Measurements from ENCODE around the gene PSMD4. TPM values are rescaled to one million over a fixed set of nuclear protein-coding genes. Genes with fewer than 3 reads are reported as not detected.
A peak's percentile ranks its signal among the peaks of the same experiment; 100 is the strongest.
"Not testable (repeated sequence)": the region's sequence is repeated elsewhere in the genome, so short reads cannot be mapped to it uniquely, and the experiment has no call there.

The PSMD4 gene
- polyA plus RNA-seq, 3 donors = 115 to 142 (median 130) TPM

DNA sequence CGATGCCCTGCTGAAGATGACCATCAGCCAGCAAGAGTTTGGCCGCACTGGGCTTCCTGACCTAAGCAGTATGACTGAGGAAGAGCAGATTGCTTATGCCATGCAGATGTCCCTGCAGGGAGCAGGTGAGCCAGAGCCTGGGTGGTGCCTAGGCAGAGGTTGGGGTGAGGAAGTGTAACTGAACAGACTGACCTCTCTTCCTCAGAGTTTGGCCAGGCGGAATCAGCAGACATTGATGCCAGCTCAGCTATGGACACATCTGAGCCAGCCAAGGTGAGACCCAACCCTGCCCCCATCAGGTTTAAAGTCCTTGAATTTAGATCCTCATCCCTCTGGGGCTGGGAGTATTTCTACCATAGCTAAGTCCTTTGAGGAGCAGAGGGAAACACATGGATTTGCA is 11.8 kb downstream of the PSMD4 start:
- H3K27ac ChIP-seq (ENCODE audit: low read depth, low read length) = no peak overlapping the region
- WGBS, 3 donors = 89 to 100% (median 96%) methylated on average over 2 to 3 of the region's 3 CpGs

DNA sequence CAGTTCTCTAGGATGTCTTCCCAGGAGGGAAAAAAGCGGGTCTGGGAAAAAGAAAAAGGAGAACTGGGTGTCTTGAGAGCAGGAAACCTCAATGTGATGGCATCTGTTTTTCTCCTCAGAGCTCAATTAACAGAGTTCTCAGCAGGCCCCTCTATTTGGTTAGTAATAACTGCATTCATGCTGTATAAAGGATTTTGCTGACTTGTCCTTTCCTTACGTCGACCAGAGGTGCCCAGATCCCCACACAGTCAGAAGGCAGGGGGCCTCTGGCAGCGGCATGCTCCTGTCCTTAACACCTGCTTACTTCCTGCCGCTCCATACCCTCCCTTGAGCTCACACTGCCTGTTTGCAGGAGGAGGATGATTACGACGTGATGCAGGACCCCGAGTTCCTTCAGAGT is 12.3 kb downstream of the PSMD4 start:
- 72 to 84% (median 77%) methylated on average over 8 of the region's 8 CpGs for WGBS, 3 donors
- no peak overlapping the region for H3K27ac ChIP-seq (ENCODE audit: low read depth, low read length)

DNA sequence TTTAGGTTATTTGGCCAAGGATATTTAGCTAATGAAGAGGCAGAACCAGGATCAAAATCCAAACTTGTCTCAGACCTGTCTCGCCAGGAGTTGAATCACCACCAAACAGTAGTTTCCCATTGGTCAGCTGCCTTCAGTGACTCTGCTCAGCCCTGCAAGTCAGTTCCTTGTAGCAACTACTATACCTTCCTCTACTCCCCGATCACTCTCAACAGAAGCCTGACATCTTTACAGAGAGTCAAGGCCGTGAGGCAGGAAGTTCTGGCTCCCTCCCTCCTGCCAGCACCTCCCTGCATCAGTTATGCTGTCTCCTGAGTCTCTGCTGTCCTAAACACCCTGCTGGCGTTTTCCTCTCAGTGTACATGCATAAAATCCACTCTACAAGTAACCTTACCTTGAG is 13.2 kb downstream of the PSMD4 start:
- H3K27ac ChIP-seq (ENCODE audit: low read depth, low read length) = no peak overlapping the region
- 67 to 79% (median 70%) methylated on average over 4 of the region's 4 CpGs for WGBS, 3 donors

DNA sequence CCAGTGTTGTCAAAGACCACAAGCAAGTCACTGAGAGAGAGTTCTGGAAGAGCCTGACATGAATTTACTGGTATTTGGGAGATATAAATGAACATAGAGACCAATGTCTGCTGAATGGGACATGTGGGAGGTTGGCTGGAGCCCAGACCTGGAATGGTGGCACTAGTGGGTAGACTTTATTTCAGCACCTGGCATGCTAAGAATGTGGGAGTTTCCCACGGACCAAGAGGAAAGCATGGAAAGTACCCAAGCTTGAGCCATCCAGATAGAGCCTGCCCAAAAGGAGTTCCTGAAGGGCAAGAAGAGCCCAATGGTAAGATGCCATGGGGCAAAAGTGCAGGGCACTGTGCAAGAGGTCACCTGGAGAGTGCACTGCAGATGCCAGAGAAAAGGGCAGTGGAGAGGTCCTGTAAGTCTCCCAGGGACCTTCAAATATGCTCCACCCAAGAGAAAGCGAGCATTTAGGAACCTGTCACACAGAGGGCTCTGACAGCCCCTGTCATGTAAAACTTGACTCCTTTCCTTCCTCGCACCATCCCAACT is 19.5 kb downstream of the PSMD4 start:
- 81 to 89% (median 86%) methylated on average over 3 of the region's 3 CpGs for WGBS, 3 donors
- no peak overlapping the region for H3K27ac ChIP-seq (ENCODE audit: low read depth, low read length)

DNA sequence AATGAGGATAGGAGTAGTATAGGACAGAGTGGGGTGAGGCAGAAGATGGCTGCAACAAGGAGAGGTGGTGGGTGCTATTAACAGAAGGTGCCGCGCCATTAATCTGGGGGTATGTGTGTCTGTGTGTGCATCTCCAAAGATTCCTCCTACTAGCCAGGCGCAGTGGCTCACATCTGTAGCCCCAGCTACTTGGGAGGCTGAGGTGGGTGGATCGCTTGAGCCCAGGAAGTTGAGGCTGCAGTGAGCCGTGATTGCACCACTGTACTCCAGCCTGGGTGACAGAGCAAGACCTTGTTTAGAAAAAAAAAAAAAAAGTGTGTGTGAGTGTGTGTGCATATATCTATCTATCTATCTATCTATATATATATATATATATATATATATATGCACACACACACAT is 20.8 kb downstream of the PSMD4 start:
- H3K27ac ChIP-seq (ENCODE audit: low read depth, low read length) = not testable (repeated sequence)
- 77 to 90% (median 79%) methylated on average over 5 of the region's 5 CpGs for WGBS, 3 donors

DNA sequence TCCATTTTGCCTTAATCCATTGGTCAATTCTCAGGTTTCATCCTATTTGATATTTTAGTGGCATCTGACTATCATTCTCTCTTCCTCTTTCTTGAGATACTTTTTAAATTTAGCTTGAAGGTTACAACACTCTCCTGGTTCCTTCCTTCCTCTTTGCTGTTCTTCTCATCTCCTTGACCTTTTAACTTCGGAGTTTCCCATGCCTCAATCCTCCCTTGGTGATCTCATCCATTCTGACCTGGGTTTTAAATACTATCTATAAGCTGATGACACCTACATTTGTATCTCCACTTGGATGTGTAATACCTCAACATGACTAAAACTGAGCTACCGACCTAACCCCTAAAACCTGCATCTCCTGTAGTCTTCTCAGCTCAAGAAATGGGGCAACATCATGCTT is 22.7 kb downstream of the PSMD4 start:
- H3K27ac ChIP-seq (ENCODE audit: low read depth, low read length) = no peak overlapping the region
- 47 to 72% (median 58%) methylated on average over 2 of the region's 2 CpGs for WGBS, 3 donors

DNA sequence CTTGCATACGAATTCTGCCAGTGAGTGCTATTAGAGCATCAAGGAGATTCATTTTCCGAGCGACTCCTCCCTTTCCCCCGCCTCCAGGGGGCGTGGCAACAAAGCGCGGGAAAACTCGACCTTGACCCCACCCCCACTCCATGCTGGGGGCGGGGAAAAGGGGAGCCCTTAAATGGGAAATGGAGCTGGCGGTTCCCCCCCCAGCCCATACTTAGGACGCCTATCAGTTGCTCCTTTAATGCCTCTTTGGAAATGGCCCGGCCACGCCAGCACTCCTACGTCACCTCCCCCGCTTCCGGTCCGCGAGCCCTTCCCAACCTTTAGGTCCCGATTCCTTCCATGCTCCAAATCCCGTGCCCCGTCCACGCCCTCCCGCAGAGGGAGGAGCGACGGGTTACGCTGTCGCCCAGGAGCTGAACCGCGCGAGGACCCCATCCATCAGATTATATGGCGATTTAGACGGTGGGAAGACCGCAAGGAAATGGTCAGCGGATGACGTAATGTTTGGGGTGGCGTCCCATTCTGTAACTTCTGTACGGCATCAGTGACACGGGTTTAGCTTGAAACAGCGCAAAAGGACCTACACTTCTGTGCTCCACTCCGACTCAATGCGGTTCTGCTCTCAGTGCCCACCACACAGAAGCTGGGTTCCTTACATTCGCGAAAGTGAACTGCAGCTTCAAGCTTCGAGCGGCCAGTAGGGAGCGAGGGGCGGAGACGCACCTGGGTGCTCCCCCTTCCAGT is 26.9 kb downstream of the PSMD4 start:
- peak overlapping the region; percentile 71 for H3K27ac ChIP-seq (ENCODE audit: low read depth, low read length)
- 0% methylated on average over 47 to 48 of the region's 48 CpGs for WGBS, 3 donors

DNA sequence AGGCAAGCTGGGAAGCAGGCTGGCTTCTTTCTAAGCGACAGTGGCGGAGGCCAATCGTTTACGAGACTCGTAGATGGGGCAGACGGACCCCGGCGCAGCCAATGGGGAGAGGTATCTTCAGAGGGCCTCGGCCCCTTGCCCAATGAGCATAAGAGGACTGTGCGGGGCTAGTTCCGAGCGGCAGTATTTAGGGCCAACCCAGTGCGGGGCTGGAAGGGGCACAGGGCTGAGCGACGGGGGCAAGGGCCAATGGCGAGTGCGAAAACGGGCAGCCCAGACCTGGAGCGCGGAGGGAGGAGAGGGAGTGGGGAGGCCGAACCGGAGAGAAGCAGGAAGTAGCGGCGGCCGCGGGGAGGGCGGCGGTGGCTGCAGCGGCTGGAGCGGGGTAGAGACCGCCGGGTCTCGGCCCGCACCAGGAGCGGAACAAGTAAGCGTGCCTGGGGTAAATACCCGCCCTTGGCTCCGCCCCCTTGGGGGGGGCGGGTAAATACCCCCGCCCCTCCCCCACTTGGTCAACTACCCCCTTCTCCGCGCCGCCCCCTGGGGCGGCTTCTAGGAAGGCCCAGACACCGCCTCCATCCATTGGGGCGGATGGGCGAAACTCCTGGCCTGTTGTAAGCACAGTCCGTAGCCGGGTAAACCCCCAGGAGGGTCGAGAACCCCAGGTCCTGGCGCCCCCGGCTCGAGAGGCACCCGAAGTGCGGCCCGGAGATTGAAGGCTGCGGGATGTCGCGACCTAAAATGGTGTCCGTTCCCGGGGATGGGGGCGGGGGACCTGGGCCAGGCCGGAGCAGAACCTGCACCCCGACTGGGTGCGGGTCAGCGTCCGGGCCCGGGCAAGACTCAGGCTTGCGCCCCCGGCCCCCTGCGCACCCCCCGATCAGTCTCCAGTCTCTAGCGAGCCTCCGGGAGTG is 27.7 kb downstream of the PSMD4 start, which contains the start of gene ZNF687:
Gene ZNF687, plus strand, starts transcription at position 331 of the 914 bp plus-strand sequence. CDS start 3,993 bp downstream, outside the sequence.
- WGBS, 3 donors = 0% methylated on average over 65 to 74 of the region's 74 CpGs
- peak within 1 kb of the TSS; percentile 90 for H3K27ac ChIP-seq (ENCODE audit: low read depth, low read length)

DNA sequence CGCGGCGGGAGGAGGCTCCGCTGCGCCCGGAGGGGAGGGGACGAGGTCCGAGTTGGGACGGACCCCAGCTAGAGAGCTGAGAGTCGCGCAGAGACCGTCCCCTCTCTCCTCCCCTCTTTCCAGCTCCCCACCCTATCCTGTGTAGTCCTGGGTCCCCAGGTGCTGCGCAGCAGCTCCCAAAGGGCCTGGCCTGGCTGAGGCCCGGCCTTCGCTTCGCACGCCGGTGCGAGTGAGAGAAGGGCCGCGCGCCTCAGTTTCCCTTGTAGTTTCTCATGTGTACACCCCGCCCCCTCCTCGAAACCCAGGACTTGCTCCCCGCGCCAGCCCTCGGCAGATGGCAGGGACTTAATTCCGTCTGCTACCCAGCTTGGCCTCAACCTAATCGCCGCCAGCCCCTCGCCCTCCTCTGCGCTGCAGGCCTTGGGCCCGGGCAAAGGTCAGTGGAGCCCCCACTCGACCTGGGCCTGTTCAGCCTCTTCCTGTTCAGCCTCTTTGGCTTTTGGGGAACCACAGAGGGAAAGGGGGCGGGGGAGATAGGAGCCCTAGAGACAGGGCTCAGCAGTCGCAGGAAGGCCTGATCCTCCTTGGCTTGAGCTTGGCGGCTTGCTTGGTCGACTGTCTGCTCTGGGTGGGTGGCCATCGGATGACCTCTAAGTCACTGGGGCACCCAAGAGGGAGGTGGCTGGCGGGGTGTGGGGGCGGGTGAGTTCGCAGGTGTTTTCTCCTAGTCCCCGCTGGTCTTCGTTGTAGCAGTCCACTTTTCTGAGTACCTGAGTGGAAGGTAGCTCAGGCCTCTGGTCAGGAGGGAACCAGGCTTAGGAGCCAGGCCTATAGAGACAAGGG is 28.6 kb downstream of the PSMD4 start:
- 5 to 8% (median 7%) methylated on average over 35 to 44 of the region's 44 CpGs for WGBS, 3 donors
- peak overlapping the region; percentile 90 for H3K27ac ChIP-seq (ENCODE audit: low read depth, low read length)

DNA sequence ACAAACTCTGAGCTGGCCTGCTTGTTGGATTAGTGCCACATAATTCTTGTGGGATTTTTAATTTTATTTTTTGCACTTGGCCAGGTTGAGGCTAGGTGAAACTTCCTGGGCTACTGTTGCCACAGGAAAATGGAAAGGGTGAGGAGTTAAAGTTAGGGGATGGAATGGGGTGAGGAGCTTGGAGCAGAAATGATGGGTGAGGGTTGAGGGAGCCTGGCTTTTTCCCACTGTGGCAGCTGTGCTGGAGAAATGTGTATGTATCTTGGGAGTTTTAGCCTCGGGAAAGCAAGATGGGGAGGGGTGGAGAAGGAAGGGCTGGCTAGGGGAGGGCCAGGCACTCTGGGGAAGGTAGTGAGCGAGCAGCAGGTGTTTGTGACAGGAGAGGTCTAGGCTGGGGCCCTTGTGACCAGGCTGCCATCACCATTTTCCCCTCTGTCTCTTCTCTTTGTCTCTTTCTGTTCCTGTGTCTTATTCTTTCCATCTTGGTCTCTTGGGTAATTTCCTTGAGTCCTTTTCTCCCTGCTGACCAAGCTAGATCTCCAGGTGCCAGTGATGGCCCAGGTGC is 29.6 kb downstream of the PSMD4 start:
- H3K27ac ChIP-seq (ENCODE audit: low read depth, low read length) = no peak overlapping the region
- 42 to 74% (median 73%) methylated on average over 2 of the region's 2 CpGs for whole genome bisulfite sequencing, 3 donors

DNA sequence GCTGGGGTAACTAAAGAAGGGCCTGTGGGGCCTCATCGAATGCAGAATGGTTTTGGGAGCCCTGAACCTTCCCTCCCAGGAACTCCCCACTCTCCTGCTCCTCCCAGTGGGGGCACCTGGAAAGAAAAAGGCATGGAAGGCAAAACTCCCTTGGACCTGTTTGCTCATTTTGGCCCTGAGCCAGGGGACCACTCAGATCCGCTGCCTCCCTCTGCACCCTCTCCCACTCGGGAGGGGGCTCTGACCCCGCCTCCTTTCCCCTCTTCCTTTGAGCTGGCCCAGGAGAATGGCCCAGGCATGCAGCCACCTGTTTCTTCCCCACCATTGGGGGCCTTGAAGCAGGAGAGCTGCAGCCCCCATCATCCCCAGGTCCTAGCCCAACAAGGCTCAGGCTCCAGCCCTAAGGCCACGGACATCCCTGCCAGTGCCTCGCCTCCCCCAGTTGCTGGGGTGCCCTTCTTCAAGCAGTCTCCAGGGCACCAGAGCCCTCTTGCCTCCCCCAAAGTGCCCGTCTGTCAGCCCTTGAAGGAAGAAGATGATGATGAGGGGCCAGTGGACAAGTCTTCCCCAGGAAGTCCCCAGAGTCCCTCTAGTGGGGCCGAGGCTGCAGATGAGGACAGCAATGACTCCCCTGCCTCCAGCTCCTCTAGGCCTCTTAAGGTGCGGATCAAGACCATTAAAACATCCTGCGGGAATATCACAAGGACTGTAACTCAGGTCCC is 32.2 kb downstream of the PSMD4 start:
- H3K27ac ChIP-seq (ENCODE audit: low read depth, low read length) = no peak overlapping the region
- WGBS, 3 donors = 81 to 83% (median 83%) methylated on average over 10 of the region's 10 CpGs

DNA sequence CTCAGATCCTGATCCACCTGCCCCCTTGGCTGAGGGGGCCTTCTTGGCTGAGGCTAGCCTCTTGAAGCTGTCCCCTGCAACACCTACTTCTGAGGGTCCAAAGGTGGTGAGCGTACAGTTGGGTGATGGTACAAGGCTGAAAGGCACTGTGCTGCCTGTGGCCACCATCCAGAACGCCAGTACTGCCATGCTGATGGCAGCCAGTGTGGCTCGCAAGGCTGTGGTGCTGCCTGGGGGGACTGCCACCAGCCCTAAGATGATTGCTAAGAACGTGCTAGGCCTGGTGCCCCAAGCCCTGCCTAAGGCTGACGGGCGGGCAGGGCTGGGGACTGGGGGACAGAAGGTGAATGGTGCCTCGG is 32.8 kb downstream of the PSMD4 start:
- H3K27ac ChIP-seq (ENCODE audit: low read depth, low read length) = no peak overlapping the region
- 93 to 95% (median 94%) methylated on average over 6 to 7 of the region's 7 CpGs for WGBS, 3 donors

DNA sequence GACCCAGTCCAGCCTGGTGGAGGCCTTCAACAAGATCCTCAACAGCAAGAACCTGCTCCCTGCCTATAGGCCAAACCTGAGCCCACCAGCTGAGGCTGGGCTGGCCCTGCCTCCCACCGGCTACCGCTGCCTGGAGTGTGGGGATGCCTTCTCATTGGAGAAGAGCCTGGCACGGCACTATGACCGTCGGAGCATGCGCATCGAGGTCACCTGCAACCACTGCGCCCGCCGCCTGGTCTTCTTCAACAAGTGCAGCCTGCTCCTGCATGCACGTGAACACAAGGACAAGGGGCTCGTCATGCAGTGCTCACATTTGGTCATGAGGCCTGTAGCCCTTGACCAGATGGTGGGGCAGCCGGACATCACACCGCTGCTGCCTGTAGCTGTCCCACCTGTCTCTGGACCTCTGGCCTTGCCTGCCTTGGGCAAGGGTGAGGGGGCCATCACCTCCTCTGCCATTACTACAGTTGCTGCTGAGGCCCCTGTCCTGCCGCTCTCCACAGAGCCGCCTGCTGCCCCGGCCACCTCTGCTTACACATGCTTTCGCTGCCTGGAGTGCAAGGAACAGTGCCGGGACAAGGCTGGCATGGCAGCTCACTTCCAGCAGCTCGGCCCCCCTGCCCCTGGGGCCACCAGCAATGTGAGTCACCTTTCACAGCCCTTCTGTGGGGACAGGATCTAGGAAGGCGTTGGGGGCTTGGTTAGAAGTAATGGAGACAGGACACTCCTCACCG is 33.4 kb downstream of the PSMD4 start:
- WGBS, 3 donors = 91 to 95% (median 93%) methylated on average over 21 to 22 of the region's 22 CpGs
- no peak overlapping the region for H3K27ac ChIP-seq (ENCODE audit: low read depth, low read length)

DNA sequence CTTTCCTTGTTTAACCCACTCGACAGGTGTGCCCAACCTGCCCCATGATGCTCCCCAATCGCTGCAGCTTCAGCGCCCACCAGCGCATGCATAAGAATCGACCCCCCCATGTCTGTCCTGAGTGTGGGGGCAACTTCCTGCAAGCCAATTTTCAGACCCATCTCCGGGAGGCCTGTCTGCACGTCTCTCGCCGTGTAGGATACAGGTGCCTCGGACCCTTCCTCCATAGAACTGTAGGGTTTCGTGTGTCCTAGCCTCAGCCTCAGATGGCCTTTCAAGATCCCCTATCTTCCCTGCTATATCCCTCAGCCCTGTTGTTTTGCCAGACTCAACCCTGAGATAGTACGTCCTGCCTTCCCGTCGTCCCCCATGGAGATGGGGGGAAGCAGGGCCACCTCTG is 34.0 kb downstream of the PSMD4 start:
- no peak overlapping the region for H3K27ac ChIP-seq (ENCODE audit: low read depth, low read length)
- WGBS, 3 donors = 82 to 88% (median 87%) methylated on average over 14 of the region's 14 CpGs

DNA sequence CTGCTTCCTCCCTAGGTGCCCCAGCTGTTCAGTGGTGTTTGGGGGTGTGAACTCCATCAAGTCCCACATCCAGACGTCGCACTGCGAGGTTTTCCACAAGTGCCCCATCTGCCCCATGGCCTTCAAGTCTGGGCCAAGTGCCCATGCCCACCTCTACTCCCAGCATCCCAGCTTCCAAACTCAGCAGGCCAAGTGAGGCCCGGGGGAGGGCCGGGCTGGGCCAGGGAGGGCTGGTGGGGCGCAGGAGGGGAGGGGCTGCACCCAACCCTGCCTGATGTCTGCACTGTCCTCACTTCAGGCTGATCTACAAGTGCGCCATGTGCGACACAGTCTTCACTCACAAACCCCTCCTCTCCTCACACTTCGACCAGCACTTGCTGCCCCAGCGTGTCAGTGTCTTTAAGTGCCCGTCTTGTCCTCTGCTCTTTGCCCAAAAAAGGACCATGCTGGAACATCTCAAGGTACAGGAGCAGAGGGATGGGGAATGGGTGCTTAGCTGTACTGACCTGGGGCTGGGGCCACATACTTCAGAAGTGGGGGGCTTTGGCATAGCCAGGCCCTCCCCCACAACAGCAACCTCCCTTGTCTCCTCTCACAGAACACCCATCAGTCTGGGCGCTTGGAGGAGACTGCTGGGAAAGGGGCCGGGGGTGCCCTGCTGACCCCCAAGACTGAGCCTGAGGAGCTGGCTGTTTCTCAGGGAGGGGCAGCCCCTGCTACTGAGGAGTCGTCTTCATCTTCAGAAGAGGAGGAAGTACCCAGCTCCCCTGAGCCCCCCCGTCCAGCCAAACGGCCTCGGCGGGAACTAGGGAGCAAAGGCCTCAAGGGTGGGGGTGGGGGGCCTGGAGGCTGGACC is 34.8 kb downstream of the PSMD4 start:
- no peak overlapping the region for H3K27ac ChIP-seq (ENCODE audit: low read depth, low read length)
- 74 to 75% (median 75%) methylated on average over 18 of the region's 18 CpGs for WGBS, 3 donors
